ENCODE data around the gene COMMD1.
"Not testable (repeated sequence)": the region's sequence is repeated elsewhere in the genome, so short reads cannot be mapped to it uniquely, and the experiment has no call there.

Gene COMMD1

GRCh38 chr2:62143696-62144095, 238.2 kb downstream of the COMMD1 start:
- DNase-seq: no peak

- no peak for DNase-seq
Observed at GRCh38 chr2:62144689-62145477, 239.4 kb downstream of the COMMD1 start.

GRCh38 chr2:62145478-62146100, 240.1 kb downstream of the COMMD1 start:
- DNase-seq: no peak

DNA sequence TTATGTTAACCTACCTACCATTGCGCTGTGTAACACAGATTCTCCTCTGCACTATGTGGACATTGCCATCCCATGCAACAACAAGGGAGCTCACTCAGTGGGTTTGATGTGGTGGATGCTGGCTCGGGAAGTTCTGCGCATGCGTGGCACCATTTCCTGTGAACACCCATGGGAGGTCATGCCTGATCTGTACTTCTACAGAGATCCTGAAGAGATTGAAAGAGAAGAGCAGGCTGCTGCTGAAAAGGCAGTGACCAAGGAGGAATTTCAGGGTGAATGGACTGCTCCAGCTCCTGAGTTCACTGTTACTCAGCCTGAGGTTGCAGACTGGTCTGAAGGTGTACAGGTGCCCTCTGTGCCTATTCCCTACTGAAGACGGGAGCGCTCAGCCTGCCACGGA, 241.3 kb downstream of the COMMD1 start:
- DNase-seq: peak; percentile 25

DNA sequence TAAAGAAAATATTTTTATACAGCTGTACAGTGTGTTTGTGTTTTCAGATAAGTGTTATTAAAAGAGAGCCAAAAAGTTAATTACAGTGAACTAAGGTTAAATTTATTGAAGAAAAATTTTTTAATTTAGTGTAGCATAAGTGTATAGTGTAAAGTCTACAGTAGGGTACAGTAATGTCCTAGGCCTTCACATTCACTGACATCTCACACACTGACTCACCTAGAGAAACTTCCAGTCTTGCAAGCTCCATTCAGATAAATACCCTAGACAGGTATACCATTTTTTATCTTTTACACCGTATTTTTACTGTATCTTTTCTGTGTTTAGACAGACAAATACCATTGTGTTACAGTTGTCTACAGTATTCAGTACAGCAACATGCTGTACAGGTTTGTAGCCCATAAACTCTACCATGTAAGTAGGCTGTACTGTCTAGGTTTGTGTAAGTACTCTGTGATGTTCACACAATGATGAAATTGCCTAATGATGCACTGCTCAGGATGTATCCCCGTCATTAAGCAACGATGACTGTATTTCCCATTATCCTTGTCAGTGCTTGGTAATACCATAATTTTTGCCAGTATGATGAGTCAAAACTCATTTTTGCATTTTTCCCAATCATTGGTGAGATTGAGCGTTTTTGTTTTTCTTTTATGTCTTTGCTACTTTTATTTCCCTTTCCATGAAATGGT, 242.3 kb downstream of the COMMD1 start:
- DNase-seq: no peak

DNA sequence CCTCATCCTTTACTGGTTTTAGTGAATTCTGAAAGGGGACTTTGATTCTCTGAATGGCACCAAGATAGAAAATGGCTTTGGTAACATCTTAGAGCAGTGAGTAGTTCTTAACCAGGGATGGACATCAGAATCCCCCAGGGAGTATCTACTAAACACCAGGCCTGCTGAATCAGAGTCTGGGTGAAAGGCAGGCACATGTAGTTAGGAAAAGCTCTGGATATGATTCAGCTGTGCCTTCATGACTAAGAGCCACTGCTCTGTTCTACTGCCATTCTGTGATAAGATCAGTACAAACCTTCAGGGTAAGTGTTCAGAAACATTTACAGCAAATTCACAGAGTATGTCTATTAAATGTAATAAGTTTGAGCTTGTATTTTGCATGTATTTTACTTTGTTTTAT, 244.2 kb downstream of the COMMD1 start:
- DNase-seq: no peak

- DNase-seq: no peak
Observed at GRCh38 chr2:62150597-62151305, 245.3 kb downstream of the COMMD1 start.

DNA sequence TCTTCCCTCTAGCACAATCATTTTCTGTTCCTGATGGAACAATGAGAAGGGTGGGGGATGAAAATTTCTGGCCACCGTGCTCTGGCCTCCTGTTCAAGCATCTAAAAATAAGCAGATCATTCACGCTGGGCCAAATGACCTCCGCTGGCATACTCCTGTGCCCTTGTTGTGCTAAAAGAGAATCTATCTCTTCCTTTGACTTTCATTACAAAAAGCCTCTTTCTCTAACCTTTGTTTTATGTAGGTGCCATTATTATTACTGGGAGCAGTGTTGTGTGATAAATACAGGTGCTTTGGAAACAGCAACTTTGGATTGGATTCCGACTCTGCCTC, 245.8 kb downstream of the COMMD1 start:
- DNase-seq: no peak

GRCh38 chr2:62152000-62152399, 246.5 kb downstream of the COMMD1 start:
- DNase-seq: no peak

DNA sequence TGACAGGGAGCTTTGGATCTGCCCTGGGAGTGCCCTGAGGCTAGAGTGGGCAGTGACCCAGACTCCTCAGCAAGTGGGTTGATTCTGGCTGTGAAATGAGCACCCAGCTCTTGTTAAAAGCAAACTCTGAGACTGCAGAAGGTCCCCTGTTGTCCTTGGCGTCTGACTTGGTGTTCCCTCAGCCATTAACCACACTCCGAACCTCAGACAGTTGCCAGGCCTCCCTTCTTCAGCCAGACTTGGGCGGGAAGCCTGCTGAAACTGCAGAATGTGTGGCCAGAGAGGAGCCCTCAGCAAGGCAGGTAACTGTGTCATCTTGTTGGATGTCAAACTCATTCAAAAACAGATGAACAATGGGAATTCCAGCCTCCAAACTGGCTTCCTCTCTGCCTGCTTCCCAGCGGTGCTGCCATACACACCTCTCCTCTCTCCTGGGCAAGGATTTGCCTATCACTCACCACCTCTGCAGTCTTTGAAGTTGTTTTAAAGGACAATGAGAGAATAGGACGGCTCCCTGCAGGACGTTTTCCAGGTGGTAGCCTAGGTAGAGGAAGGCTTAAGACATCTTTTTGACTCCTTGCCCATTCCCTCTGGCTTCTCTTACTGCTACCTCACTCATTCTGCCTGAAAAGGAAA, 251.5 kb downstream of the COMMD1 start:
- DNase-seq: no peak

- no peak for DNase-seq
Observed at GRCh38 chr2:62158444-62159121, 253.1 kb downstream of the COMMD1 start.

GRCh38 chr2:62160691-62161090, 255.2 kb downstream of the COMMD1 start:
- not testable (repeated sequence) for DNase-seq

- DNase-seq: no peak
Observed at GRCh38 chr2:62163106-62163831, 257.8 kb downstream of the COMMD1 start.

DNA sequence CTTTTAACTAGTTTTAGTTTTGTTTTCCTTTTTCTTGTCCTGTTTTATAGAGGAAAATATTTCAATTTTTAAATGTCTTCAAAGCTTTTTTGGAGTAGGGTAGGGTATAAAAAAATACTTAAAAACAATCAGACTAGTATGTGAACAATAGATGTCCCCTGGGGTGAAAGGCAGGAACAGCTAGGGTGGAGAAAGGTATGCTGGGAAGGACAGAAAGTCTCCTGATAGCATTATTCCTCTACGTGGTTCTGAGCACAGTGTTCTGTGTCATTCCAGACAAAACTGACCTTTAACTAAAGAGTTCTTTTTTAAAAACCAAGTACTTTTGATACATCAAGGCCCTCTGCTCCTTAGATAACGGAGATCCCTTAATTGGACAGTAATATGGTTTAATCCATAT, 258.4 kb downstream of the COMMD1 start:
- no peak for DNase-seq

DNA sequence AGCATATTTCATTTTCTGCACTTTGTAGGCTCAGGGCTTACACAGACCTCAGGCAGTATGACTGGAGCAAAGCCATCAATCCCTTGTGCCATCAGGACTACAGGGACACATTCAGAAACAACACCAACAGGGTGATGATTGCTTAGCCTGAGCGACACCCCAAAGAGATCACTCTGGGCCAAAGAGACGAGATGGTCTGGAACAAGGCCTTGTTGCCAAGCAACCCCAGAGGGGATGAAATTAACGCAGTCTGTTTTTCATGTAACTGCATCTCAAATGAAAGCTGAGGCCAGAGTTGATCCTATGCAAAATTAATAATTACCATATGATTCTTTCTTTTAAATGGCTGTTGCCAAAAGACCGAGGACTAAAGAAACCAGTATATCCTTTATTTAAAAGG, 270.3 kb downstream of the COMMD1 start:
- no peak for DNase-seq

GRCh38 chr2:62176801-62177200, 271.3 kb downstream of the COMMD1 start:
- no peak for DNase-seq

DNA sequence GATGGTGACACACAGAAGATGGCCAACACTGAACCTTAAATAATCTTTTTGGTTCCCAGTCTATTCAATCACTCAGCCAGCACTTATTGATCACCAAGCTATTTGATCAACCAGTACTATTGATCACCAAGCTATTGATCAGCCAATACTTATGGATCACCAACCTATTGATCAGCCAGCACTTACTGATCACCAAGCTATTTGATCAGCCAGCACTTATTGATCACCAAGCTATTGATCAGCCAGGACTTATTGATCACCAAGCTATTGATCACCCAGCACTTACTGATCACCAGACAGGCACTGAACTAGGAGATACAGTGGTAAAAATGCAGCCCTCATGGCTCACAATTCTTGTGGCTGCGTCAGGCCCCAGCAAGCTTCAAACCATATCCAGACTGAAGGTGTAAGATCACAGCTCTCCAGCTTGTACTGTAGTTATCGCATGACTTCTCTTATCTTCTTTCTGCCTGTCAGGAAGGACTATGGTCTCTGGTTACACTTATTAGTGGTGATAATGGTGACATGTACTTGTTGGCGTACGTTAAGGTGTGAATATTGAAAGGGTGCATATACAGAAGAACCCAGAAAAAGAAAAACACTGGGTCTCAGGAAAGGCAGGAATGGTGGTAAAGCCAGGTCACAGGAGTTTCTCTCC, 272.0 kb downstream of the COMMD1 start:
- no peak for DNase-seq

DNA sequence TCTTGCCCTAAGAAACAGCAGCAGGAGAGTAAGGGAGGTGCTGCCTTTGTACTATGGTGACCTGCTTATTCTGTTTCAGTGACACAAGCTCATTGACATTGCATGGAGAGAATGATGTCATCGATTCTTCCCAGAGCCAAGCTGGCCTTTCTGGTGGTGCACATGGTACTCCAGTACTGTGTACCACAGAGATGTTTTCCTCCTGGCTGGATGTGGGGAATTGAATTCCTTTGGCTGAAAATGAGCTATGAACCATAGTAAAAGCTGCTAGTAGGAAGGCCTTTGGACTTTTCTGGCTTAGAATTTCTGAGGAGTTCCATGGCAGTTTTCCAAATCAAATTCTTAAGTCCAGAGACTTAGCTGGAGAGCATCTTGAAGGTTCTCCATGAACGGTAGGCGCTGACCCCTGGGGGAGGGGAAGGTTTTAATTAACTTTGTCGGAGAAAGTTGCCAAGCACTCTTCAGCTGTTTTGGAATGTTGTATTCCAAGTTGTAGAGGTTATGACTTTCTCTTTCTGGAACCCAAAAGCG, 273.3 kb downstream of the COMMD1 start:
- DNase-seq: no peak

DNA sequence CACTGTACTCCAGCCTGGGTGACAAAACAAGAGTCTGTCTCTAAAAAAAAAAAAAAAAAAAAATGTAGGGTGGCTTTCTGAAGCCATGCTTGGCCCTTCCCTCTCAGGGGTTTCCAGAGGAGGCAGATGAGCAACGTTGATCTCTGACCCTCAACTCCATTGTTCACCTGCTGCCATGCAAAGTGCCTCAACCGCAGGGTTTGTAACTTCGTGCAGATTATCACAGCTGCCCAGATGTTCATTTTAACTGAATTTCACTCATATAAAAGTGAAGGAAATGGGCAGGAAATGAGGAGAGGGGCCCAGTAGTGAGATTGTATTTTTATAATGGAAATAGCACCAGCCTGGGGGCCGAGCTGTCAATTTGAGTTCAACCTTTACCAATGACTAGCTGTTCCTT, 275.5 kb downstream of the COMMD1 start:
- no peak for DNase-seq

DNA sequence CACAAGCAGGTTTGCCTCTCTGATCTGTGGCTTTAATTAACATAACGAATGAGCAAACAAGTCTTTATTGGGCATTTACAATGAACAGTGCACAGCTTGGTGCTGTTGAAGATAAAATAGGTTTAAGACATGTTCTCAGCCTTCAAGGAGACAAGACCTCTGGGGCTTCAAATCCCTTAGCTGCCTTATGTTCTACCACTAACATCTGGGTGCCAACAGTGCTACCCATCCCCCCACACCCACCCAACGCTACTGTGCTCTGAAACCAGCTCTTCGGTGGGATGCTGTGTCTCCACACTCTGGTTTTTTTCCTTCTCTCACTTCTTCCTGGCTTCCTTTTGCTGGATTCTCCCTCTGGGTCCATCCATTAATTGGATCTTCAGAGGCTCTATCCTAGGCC, 276.4 kb downstream of the COMMD1 start:
- DNase-seq: no peak
